GM23248 (cell line): ENCODE results near the gene GPR137C. TPM values are rescaled to one million over a fixed set of nuclear protein-coding genes. Genes with fewer than 3 reads are reported as not detected.

Experiments
- DNase-seq: peaks from one replicate; pipeline ENCODE4 v3.0.0-alpha.2; 2015
- H2AFZ ChIP-seq: fragments of 200-600 bp; sonication (generic); 2 replicates; pipeline ENCODE4 v1.6.1; 2016; ENCODE audit warnings: antibody characterized with exemption
- H3F3A ChIP-seq: fragments of 200-600 bp; sonication (generic); 2 replicates; pipeline ENCODE4 v1.6.1; 2016; ENCODE audit warnings: mild to moderate bottlenecking, antibody characterized with exemption, mixed run types; ENCODE audit not compliant: insufficient read depth
- H3K27ac ChIP-seq: fragments of 200-600 bp; sonication (generic); 2 replicates; pipeline ENCODE4 v1.5.1; 2016; ENCODE audit warnings: mild to moderate bottlenecking
- H3K27me3 ChIP-seq: fragments of 200-600 bp; sonication (generic); replicated peaks from 2 replicates; pipeline ENCODE4 v1.6.1; 2016; ENCODE audit warnings: mild to moderate bottlenecking; ENCODE audit not compliant: insufficient read depth
- H3K36me3 ChIP-seq: fragments of 200-600 bp; sonication (generic); 2 replicates; pipeline ENCODE4 v1.6.1; 2016; ENCODE audit warnings: low read depth, mild to moderate bottlenecking
- H3K4me1 ChIP-seq: fragments of 200-600 bp; sonication (generic); 2 replicates; pipeline ENCODE4 v1.6.1; 2016; ENCODE audit warnings: mild to moderate bottlenecking; ENCODE audit not compliant: insufficient read depth
- H3K4me2 ChIP-seq: fragments of 200-600 bp; sonication (generic); one replicate; pipeline ENCODE4 v1.6.1; 2016; ENCODE audit warnings: mild to moderate bottlenecking; ENCODE audit not compliant: unreplicated experiment
- H3K4me3 ChIP-seq: fragments of 200-600 bp; sonication (generic); 2 replicates; pipeline ENCODE4 v1.5.1; 2016; ENCODE audit warnings: mild to moderate bottlenecking
- H3K79me2 ChIP-seq: fragments of 200-600 bp; sonication (generic); 2 replicates; pipeline ENCODE4 v1.6.1; 2016; ENCODE audit warnings: mild to moderate bottlenecking; ENCODE audit not compliant: insufficient read depth
- H3K9ac ChIP-seq: fragments of 200-600 bp; sonication (generic); 2 replicates; pipeline ENCODE4 v1.6.1; 2016; ENCODE audit warnings: mild to moderate bottlenecking
- H3K9me2 ChIP-seq: fragments of 200-600 bp; sonication (generic); 2 replicates; pipeline ENCODE4 v1.6.1; 2016; ENCODE audit warnings: mixed run types, mild to moderate bottlenecking, moderate library complexity; ENCODE audit not compliant: insufficient read depth
- H3K9me3 ChIP-seq: fragments of 200-600 bp; sonication (generic); one replicate; pipeline ENCODE4 v1.6.1; 2017; ENCODE audit warnings: low read depth
- H4K20me1 ChIP-seq: fragments of 200-600 bp; sonication (generic); 2 replicates; pipeline ENCODE4 v1.6.0; 2016; ENCODE audit not compliant: insufficient read depth
- EZH2 ChIP-seq: fragments of 200-600 bp; sonication (generic); IDR thresholded peaks from 2 replicates; pipeline ENCODE4 v1.6.1; 2018; ENCODE audit warnings: antibody characterized with exemption, mild to moderate bottlenecking; ENCODE audit not compliant: insufficient read depth, poor library complexity, severe bottlenecking
- EZH2phosphoT487 ChIP-seq: fragments of 200-600 bp; sonication (generic); IDR thresholded peaks from 2 replicates; pipeline ENCODE4 v1.6.1; 2018; ENCODE audit warnings: antibody characterized with exemption, moderate library complexity, mild to moderate bottlenecking, low read depth; ENCODE audit not compliant: insufficient read depth
- WGBS, 2 experiments: methylation state at CpG; one replicate each; pipeline ENCODE4 v1.1.6; 2015 to 2017; ENCODE audit warnings: low lambda C conversion rate in 2 of 2, low coverage in 1 of 2; ENCODE audit errors: missing lambda C conversion rate in 2 of 2; 5-methylcytosine and 5-hydroxymethylcytosine counted together
- in situ Hi-C: fragments of 300-500 bp; cut with MboI; formaldehyde crosslinking; loops from 2 replicates; pipeline ENCODE4 v1.15.0; 2020
- polyA plus RNA-seq: library from polyadenylated mRNA; unstranded; fragments of >200 nt; fragmentation: Nextera tagmentation; extraction: Ambion mirVana; gene quantifications from 2 replicates; pipeline ENCODE4 v1.2.1, GENCODE V29; 2016
- total RNA-seq: library from RNA; depleted of rRNA; stranded (reverse); fragments of >200 nt; shearing (Covaris generic); gene quantifications from 2 replicates; pipeline ENCODE4 v1.2.3, GENCODE V29; 2014; rRNA removed

GPR137C gene
- total RNA-seq (0.89 and 1.1 TPM in 2 replicates), polyA plus RNA-seq (0.70 and 0.86 TPM in 2 replicates)

GRCh38 chr14:52552063-52552988, at the start of gene GPR137C, which contains the start of gene TXNDC16:
TSS of gene GPR137C (plus strand) at chr14:52552836. CDS start at chr14:52553148, 312 bp downstream.
TSS of gene TXNDC16 (minus strand) at chr14:52552505. CDS start at chr14:52543557, 8,948 bp downstream.
- no peaks in the 10 kb centered on the region for H4K20me1 ChIP-seq
- peak within 1 kb of the TSS; percentile 76 for H3K4me3 ChIP-seq
- no peaks in the 10 kb centered on the region; the same call in 1 of the 2 replicates for H3K9me2 ChIP-seq
- peak within 1 kb of the TSS; percentile 90 for H2AFZ ChIP-seq
- H3F3A ChIP-seq = no peaks in the 10 kb centered on the region
- in situ Hi-C loops = no loop called here
- TF ChIP-seq EZH2 = no peak
- DNase-seq = peak; percentile 100
- H3K27ac ChIP-seq = peak within 1 kb of the TSS; percentile 36
- H3K36me3 ChIP-seq = no peaks in the 10 kb centered on the region
- no peaks in the 10 kb centered on the region for H3K9me3 ChIP-seq
- no peaks in the 10 kb centered on the region for H3K27me3 ChIP-seq
- H3K4me2 ChIP-seq = peak within 1 kb of the TSS; percentile 90
- WGBS, 2 experiments = 1 to 2% methylated on average over 53 to 57 of the region's 81 CpGs
- H3K4me1 ChIP-seq = peaks cover 7% of the 10 kb centered on the region; the same call in 1 of the 2 replicates
- H3K9ac ChIP-seq = peak within 1 kb of the TSS; percentile 71
- no peaks in the 10 kb centered on the region for H3K79me2 ChIP-seq

DNA sequence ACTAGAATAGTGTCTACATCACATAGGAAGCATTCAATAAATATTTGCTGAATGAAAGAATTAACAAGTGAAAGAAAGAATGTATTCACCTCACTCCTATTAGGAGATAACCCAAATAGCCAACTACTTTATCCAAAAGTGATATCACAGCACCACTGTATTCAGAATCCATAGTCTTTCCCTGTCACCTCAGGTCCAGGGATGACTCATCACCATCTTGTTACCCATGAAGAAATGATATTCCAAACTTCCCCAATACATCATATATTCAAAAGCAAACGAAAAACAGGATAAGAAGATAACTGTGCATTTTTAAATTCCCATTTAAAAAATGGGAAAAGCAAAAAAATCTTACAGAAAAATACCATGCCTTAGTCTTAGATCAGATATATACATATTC, 39.4 kb upstream of the GPR137C start:
- Histone ChIP-seq H4K20me1 (no peaks in the 10 kb centered on the region), H3K9me3 (no peaks in the 10 kb centered on the region), H2AFZ (no peak overlapping the region), H3K27me3 (no peaks in the 10 kb centered on the region), H3K4me1 (no peaks in the 10 kb centered on the region), H3K27ac (no peak overlapping the region), H3K4me2 (no peak overlapping the region), H3K9me2 (no peaks in the 10 kb centered on the region), H3K4me3 (no peak overlapping the region), H3K36me3 (no peaks in the 10 kb centered on the region), H3F3A (no peaks in the 10 kb centered on the region), H3K9ac (no peak overlapping the region), H3K79me2 (no peaks in the 10 kb centered on the region)
- TF ChIP-seq EZH2phosphoT487 (no peak), EZH2 (no peak)
- peak; percentile 1 for DNase-seq
- in situ Hi-C loops = no loop called here
- 94 to 100% methylated on average over 1 of the region's 1 CpG for WGBS, 2 experiments

DNA sequence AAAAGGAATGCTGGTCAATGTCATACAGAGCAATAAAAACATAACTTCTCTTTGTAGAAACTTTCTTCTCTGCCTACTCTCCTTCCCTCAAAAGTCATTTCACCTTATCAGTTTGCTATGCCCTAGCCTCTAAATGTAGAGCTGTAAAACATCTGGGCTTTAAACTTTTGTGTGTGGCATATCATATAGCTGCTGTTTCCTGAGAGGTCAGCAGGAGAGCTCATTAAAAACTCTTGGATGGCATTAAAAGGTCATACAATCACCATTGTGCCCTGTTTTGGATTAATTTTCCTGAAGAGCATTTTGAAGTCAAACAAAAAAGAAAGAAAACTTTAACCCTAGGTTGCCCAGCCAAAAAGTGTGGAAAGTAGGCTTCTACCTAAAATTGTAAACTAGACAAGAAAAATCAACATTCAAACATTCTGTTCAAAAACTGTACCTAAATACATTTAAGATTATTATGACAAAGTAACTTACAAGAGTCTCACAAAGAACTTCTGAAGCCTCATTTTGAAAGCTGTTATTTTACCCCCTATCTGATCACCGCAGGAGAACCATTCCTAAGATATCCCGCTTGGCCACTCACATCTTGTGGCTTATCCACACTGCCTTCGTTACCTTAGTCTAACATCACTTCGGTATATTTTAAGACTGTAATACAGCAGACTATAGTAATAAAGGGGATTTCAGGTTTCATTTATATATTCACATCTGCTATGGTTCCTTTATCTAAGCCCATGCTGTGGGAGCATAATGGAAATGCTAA, 38.4 kb upstream of the GPR137C start:
- H3K9me2 ChIP-seq = no peaks in the 10 kb centered on the region
- H3K36me3 ChIP-seq = no peaks in the 10 kb centered on the region
- no peaks in the 10 kb centered on the region for H3F3A ChIP-seq
- 66 to 72% methylated on average over 4 of the region's 4 CpGs for WGBS, 2 experiments
- H3K4me3 ChIP-seq = no peak overlapping the region
- TF ChIP-seq EZH2phosphoT487 (no peak), EZH2 (no peak)
- H3K79me2 ChIP-seq = no peaks in the 10 kb centered on the region
- no peak overlapping the region for H3K9ac ChIP-seq
- no peaks in the 10 kb centered on the region for H4K20me1 ChIP-seq
- in situ Hi-C loops = no loop called here
- H3K4me1 ChIP-seq = no peaks in the 10 kb centered on the region
- no peak overlapping the region for H3K4me2 ChIP-seq
- H3K9me3 ChIP-seq = no peaks in the 10 kb centered on the region
- DNase-seq = no peak
- no peak overlapping the region for H3K27ac ChIP-seq
- no peaks in the 10 kb centered on the region for H3K27me3 ChIP-seq
- no peak overlapping the region for H2AFZ ChIP-seq

GRCh38 chr14:52522033-52522432, 30.6 kb upstream of the GPR137C start:
- H3K9me2 ChIP-seq = no peaks in the 10 kb centered on the region
- no peak overlapping the region for H3K4me3 ChIP-seq
- H3K36me3 ChIP-seq = no peaks in the 10 kb centered on the region
- no peaks in the 10 kb centered on the region for H4K20me1 ChIP-seq
- no peak overlapping the region for H3K4me2 ChIP-seq
- in situ Hi-C loops = no loop called here
- no peak for DNase-seq
- no peak overlapping the region for H2AFZ ChIP-seq
- H3K27ac ChIP-seq = no peak overlapping the region
- no peaks in the 10 kb centered on the region for H3K27me3 ChIP-seq
- no peaks in the 10 kb centered on the region for H3K4me1 ChIP-seq
- no peak for TF ChIP-seq EZH2phosphoT487
- no peak for TF ChIP-seq EZH2
- H3K9me3 ChIP-seq = no peaks in the 10 kb centered on the region
- no peaks in the 10 kb centered on the region for H3F3A ChIP-seq
- H3K79me2 ChIP-seq = no peaks in the 10 kb centered on the region
- 67 to 83% methylated on average over 1 of the region's 1 CpG for WGBS, 2 experiments
- H3K9ac ChIP-seq = no peak overlapping the region
